Measurements from ENCODE around the gene SND1.

SND1 gene

DNA sequence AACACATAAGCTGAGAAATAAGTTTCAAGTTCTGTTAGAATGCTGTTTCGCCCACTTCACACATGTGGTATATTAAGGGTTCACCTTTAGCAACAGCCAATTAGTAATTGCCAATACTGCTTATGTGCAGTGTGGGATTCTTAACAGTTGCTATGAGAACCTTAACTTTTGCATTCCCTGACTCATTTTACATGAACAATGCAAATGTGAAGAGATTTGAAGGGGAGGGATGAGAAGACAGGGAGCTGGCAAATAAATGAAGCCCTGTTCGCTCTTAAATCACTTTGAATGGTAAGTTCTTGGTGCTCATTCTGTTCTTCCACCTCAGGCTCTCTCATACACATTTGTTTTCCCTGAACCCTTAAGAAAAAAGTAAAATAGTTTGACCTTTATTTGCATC lies 296.9 kb downstream of the SND1 start:
- H3K36me3 ChIP-seq (ENCODE audit: control insufficient read depth in 2 of 2, insufficient read depth in 1 of 2, low read length in 2 of 2) = no peaks in the 10 kb centered on the region
- TF ChIP-seq, protein P1, sequence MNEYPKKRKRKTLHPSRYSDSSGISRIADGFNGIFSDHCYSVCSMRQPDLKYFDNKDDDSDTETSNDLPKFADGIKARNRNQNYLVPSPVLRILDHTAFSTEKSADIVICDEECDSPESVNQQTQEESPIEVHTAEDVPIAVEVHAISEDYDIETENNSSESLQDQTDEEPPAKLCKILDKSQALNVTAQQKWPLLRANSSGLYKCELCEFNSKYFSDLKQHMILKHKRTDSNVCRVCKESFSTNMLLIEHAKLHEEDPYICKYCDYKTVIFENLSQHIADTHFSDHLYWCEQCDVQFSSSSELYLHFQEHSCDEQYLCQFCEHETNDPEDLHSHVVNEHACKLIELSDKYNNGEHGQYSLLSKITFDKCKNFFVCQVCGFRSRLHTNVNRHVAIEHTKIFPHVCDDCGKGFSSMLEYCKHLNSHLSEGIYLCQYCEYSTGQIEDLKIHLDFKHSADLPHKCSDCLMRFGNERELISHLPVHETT (tag by site-specific recombination; IDR thresholded peaks at IDR 0.05) = no peak
- TF ChIP-seq ZNF175 (tag by site-specific recombination; IDR thresholded peaks at IDR 0.05) (no peak), ZNF157 (tag by site-specific recombination; IDR thresholded peaks at IDR 0.05) (no peak), ZNF660 (tag by site-specific recombination; IDR thresholded peaks at IDR 0.05) (no peak), KLF17 (tag by site-specific recombination; IDR thresholded peaks at IDR 0.05) (no peak)
- TF ChIP-seq, protein P2, sequence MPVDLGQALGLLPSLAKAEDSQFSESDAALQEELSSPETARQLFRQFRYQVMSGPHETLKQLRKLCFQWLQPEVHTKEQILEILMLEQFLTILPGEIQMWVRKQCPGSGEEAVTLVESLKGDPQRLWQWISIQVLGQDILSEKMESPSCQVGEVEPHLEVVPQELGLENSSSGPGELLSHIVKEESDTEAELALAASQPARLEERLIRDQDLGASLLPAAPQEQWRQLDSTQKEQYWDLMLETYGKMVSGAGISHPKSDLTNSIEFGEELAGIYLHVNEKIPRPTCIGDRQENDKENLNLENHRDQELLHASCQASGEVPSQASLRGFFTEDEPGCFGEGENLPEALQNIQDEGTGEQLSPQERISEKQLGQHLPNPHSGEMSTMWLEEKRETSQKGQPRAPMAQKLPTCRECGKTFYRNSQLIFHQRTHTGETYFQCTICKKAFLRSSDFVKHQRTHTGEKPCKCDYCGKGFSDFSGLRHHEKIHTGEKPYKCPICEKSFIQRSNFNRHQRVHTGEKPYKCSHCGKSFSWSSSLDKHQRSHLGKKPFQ (tag by site-specific recombination; IDR thresholded peaks at IDR 0.05) = no peak
- CTCF ChIA-PET = interaction anchor here (0.6 kb wide), 1 partner anchor 290 kb away, joined by 3 read pairs; no protein-coding TSS in a partner anchor
- H3K27ac ChIP-seq (ENCODE audit: extremely low read depth, low read depth, low read length) = no peak overlapping the region
- H3K4me1 ChIP-seq (ENCODE audit: control insufficient read depth, insufficient read depth, low read length) = peaks cover 4% of the 10 kb centered on the region; the same call in 1 of the 2 replicates
- POLR2A ChIA-PET = no interaction called here
- no peaks in the 10 kb centered on the region for H3K9me3 ChIP-seq (ENCODE audit: control insufficient read depth, insufficient read depth, low read depth, low read length)
- no peak overlapping the region for H3K4me3 ChIP-seq (ENCODE audit: low read depth, low read length)

GRCh38 chr7:127949769-127950222 lies 297.8 kb downstream of the SND1 start:
- H3K9me3 ChIP-seq (ENCODE audit: control insufficient read depth, insufficient read depth, low read depth, low read length) = no peaks in the 10 kb centered on the region
- H3K4me1 ChIP-seq (ENCODE audit: control insufficient read depth, insufficient read depth, low read length) = peaks cover 7% of the 10 kb centered on the region; the same call in 1 of the 2 replicates
- ChIA-PET CTCF (no interaction called here), POLR2A (no interaction called here)
- H3K36me3 ChIP-seq (ENCODE audit: control insufficient read depth in 2 of 2, insufficient read depth in 1 of 2, low read length in 2 of 2) = no peaks in the 10 kb centered on the region
- no peak overlapping the region for H3K4me3 ChIP-seq (ENCODE audit: low read depth, low read length)
- TF ChIP-seq ZNF155 (tag by site-specific recombination; IDR thresholded peaks at IDR 0.05) (no peak), ZNF23 (tag by site-specific recombination; IDR thresholded peaks at IDR 0.05; ENCODE audit: borderline replicate concordance) (no peak), ZNF138 (tag by site-specific recombination; IDR thresholded peaks at IDR 0.05; ENCODE audit: borderline replicate concordance) (no peak), SCRT1 (tag by site-specific recombination; IDR thresholded peaks at IDR 0.05; ENCODE audit: borderline replicate concordance) (no peak), ZNF449 (tag by site-specific recombination; IDR thresholded peaks at IDR 0.05) (no peak), ZNF433 (tag by site-specific recombination; IDR thresholded peaks at IDR 0.05; ENCODE audit: low read depth) (no peak), ZNF16 (tag by site-specific recombination; IDR thresholded peaks at IDR 0.05; ENCODE audit: low read depth) (no peak), PRDM6 (tag by site-specific recombination; IDR thresholded peaks at IDR 0.05) (no peak), ZNF174 (tag by site-specific recombination; IDR thresholded peaks at IDR 0.05) (no peak), ZNF324 (tag by site-specific recombination; IDR thresholded peaks at IDR 0.05) (no peak), IKZF3 (tag by site-specific recombination; IDR thresholded peaks at IDR 0.05) (no peak), ZNF175 (tag by site-specific recombination; IDR thresholded peaks at IDR 0.05) (no peak), ZNF707 (tag by site-specific recombination; IDR thresholded peaks at IDR 0.05) (no peak), ZNF37A (tag by site-specific recombination; IDR thresholded peaks at IDR 0.05) (no peak), KLF7 (tag by site-specific recombination; IDR thresholded peaks at IDR 0.05; ENCODE audit: borderline replicate concordance) (no peak), WT1 (tag by site-specific recombination; IDR thresholded peaks at IDR 0.05) (no peak), ZNF132 (tag by site-specific recombination; IDR thresholded peaks at IDR 0.05; ENCODE audit: borderline replicate concordance) (no peak)
- TF ChIP-seq, protein P3, sequence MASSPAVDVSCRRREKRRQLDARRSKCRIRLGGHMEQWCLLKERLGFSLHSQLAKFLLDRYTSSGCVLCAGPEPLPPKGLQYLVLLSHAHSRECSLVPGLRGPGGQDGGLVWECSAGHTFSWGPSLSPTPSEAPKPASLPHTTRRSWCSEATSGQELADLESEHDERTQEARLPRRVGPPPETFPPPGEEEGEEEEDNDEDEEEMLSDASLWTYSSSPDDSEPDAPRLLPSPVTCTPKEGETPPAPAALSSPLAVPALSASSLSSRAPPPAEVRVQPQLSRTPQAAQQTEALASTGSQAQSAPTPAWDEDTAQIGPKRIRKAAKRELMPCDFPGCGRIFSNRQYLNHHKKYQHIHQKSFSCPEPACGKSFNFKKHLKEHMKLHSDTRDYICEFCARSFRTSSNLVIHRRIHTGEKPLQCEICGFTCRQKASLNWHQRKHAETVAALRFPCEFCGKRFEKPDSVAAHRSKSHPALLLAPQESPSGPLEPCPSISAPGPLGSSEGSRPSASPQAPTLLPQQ (tag by site-specific recombination; IDR thresholded peaks at IDR 0.05) = no peak
- H3K27ac ChIP-seq (ENCODE audit: extremely low read depth, low read depth, low read length) = no peak overlapping the region
